Mammary epithelial cell (primary cell): ENCODE results near the gene ANKRD13B.

Experiments used
- CTCF ChIP-seq, 2 donors: IDR thresholded peaks in 1 of 2; conservative IDR thresholded peaks in 1 of 2; 2 replicates each; pipeline ENCODE4 v1.5.1; 2011 to 2012; ENCODE audit warnings: inconsistent platforms in 2 of 2, low read length in 2 of 2, mild to moderate bottlenecking in 2 of 2, control low read depth in 1 of 2, low read depth in 1 of 2; ENCODE audit not compliant: insufficient read depth in 1 of 2; ENCODE audit errors: extremely low read depth in 1 of 2
- EZH2 ChIP-seq: IDR thresholded peaks from 2 replicates; pipeline ENCODE4 v1.6.1; 2012; ENCODE audit warnings: low read length, inconsistent platforms, borderline replicate concordance

GRCh38 chr17:29610395-29610794 lies 17.5 kb downstream of the ANKRD13B start:
- no peak for TF ChIP-seq CTCF (conservative IDR thresholded peaks at IDR 0.05 in 1 of 2, IDR thresholded peaks at IDR 0.05 in 1 of 2; ENCODE audit: extremely low read depth in 1 of 2, insufficient read depth in 1 of 2, low read depth in 1 of 2, low read length in 2 of 2)
- TF ChIP-seq EZH2, result no peak
